ENCODE data around the gene PHB1.
"Not testable (repeated sequence)": the region's sequence is repeated elsewhere in the genome, so short reads cannot be mapped to it uniquely, and the experiment has no call there.

PHB1 gene

GRCh38 chr17:49373115-49373514 is 41.6 kb downstream of the PHB1 start:
- DNase-seq: no peak

DNA sequence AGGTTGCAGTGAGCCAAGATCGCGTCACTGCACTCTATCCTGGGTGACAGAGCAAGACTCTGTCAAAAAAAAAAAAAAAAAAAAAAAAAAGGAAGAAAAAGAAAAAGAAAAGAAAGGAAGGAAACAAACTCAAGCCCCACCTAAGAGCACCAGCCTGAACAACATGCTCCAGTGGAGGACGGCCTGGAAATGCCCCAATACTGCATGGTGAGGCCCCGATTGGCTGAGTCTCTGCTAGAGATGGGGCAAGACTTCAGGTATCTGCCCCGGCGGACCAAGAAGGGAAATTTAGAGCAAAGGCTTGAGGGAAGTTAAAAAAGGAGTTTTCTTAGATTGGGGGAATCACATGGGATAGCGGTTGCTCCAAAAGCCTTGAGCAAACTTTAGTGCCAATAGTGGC is 42.3 kb downstream of the PHB1 start:
- no peak for DNase-seq

GRCh38 chr17:49370971-49371834 is 43.5 kb downstream of the PHB1 start:
- DNase-seq: peak; percentile 32

- no peak for DNase-seq
Measured at GRCh38 chr17:49369760-49370159, 44.9 kb downstream of the PHB1 start.

GRCh38 chr17:49369089-49369488 is 45.6 kb downstream of the PHB1 start:
- no peak for DNase-seq

DNA sequence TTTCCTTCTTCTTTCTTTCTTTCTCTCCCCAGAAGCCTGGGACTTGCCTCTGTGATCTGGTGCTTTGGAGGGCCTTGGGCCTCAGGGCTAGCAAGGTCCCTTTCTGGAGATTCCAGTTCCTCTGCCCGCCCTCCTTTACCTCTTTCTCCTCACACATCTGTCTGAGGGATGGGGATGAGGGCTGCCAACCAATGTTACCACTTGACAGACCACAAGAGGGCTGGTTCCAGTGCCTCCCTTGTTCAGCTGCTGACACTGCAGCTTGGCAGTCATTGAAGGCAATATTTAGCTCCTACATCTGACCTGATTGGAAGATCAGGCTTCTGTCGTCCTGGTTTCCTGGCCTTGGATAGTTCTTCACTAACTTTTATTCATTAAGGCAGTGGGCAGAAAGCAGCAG is 49.0 kb downstream of the PHB1 start:
- peak; percentile 40 for DNase-seq

- not testable (repeated sequence) for DNase-seq
Measured at GRCh38 chr17:49365126-49365525, 49.6 kb downstream of the PHB1 start.

DNA sequence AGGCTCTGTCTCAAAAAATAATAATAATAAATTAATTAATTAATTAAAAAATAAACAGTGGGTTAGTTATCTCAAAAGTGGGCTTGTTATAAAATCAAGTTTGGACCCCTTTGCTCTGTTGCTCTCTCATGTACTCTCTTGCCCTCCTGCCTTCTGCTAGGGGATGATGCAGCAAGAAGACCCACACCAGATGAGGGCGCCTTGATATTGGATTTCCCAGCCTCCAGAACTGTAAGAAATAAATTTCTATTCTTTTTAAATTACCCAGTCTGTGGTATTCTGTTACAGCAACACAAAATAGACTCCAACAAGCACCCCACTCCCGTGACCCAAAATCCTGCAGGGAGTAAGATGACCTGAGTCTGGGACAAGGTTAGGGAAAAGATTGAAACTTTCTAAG is 50.6 kb downstream of the PHB1 start:
- DNase-seq: no peak

DNA sequence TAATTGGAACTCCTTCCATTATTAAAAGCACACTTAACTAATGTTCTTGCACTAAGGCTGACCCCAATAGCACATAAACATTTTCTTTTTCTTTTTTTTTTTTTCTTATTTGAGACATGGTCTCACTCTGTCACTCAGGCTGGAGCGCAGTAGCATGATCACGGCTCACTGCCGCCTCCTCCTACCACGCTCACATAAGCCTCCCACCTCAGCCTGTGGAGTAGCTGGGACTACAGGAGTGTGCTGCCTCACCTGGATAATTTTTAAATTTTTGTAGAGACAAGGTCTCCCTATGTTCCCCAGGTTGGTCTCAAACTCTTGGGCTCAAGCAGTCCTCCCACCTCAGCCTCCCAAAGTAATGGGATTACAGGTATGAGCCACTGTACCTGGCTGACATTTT is 51.4 kb downstream of the PHB1 start:
- DNase-seq: no peak

- no peak for DNase-seq
Measured at GRCh38 chr17:49362723-49363117, 52.0 kb downstream of the PHB1 start.

DNA sequence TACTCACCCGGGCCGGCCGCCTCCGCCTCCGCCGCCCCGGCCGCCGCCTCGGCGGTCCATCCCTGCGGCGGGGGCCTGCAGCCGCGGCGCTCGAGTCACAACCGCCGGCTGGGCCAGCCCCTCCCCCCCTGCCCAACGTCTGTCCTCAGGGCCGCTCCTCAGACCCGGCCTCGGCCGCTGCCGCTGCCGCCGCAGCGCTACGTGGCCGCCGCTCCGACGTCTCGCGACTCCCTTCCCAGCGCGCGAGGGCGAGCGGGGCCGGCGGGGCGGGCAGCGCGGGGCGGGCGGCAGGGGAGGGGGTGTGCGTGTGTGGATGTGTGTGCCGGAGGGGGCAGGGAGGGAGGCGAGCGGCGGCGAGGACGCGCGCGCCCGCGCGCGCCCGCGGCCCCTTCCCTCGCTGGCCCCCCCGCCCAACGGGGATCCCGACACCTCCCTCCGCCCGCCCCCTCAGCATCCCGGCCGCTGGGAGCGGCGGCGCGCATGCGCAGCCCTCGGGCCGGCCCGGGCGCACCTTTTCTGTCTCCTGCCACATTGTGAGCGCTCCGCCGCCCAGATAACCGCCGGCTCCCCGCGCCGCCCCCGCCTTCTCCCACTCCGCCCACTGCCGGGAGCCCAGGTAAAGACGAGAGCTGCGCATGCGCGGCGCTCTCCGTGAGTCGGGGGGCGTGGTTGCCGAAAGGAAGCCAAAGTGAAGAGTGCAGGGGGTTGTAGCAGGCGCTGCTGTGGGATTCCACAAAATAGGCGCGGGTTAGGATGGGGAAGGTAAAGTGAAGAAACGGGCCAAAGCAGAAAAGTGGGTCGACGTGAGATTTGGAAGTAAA is 52.6 kb downstream of the PHB1 start, which contains the start of gene ZNF652:
Gene ZNF652, minus strand, starts transcription at position 349 of the 821 bp plus-strand sequence. CDS start 44,525 bp downstream, outside the sequence.
- DNase-seq: peak; percentile 88

DNA sequence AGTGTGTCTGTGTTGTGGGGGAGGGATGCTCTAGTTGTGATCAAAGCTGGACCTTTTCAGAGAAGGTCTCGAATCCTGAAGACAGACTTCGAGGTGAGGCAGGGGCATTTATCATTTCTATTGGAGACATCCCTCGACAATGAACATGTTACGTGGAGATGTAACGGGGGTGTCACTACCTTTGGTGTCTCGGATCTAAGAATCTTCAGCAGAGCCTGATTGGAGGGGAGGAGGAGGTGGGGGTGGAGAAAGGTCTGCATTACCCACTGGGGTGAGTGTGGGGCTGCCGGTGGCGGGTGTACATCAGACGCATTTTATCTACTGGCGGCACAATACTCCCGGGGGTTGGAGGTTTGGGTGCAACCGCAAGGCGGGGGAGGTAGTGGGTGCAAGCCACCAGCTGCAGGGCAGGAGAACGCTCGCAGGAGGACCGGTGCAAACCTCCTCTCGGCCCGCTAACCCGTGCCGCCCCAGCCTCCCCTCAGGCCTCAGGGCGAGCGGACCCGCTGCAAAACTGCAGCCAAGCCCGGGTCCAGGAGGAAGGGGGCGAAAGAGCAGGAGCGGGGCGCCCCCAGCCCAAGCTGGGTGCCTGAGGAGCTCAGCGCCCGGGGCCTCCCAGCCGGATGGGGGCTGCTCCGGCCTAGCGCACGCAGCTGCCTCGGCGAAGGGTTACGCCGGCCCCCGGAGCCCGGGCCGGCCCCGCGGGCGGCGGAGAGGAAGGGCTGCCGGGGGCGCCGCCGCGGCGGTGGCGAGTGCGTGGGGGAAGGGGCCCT is 53.4 kb downstream of the PHB1 start:
- no peak for DNase-seq

DNA sequence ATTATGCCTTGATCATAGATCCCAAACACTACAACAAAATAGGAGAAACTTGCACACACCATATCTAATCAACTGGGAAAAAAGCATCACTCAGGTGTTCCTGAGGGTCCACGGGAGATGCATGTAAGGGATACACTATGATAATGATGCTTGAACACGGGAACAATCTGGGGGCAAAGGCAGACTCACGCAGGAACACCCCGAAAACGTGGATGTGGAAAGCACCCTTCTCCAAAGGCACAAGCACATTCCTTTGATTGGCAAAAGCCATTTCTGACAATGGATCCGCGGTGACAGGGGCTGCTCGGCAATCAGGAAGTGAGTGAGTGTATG is 53.9 kb downstream of the PHB1 start:
- DNase-seq: no peak

GRCh38 chr17:49359990-49360795 is 54.5 kb downstream of the PHB1 start:
- no peak for DNase-seq

DNA sequence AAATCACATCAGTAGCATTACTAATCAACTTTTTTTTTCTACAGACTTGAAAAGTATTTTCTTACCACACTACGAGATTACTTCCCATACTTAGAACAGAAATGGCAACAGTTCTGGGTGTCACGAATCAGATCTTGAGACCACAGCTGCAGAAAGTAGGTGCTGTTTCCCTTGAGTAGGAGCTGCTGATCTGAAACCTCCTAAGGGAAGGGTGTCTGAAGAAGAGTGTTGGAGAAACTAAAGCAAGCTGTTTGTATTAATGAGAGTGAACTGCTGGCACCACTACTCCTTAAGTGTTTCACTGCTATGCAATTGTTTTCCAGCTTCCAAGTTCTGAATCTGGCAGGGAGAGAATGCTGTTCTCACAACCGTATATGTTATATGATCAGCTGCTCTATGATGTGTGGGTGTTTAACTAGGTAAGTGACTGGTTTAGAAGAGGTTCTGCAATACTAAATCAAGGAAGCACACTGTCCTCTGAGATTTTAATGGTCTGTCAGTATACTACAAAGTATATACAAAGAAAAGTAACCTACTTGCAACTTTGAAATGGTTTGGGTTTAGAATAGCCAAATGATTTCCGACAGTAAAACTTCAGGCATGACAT is 55.9 kb downstream of the PHB1 start:
- no peak for DNase-seq

- no peak for DNase-seq
Measured at GRCh38 chr17:49357516-49357915, 57.2 kb downstream of the PHB1 start.

- no peak for DNase-seq
Measured at GRCh38 chr17:49356320-49356719, 58.4 kb downstream of the PHB1 start.

Measured in NCI-H2029 (cell line).